CD4-positive, alpha-beta T cell treated with Interleukin-17A for 1 hour (primary cell): Measurements from ENCODE around the gene KCNH4.
A peak's percentile ranks its signal among the peaks of the same experiment; 100 is the strongest.
"Not testable (repeated sequence)": the region's sequence is repeated elsewhere in the genome, so short reads cannot be mapped to it uniquely, and the experiment has no call there.

Source experiments
- DNase-seq: peaks from one replicate; pipeline ENCODE4 v3.0.0-alpha.2; 2020

The KCNH4 gene

GRCh38 chr17:42193969-42194899 lies 13.3 kb upstream of the KCNH4 start, which contains the start of gene GHDC:
Gene GHDC (minus strand): TSS chr17:42194494. CDS start chr17:42193581, 913 bp downstream.
- peak; percentile 84 for DNase-seq

GRCh38 chr17:42193216-42193968 lies 12.4 kb upstream of the KCNH4 start:
- no peak for DNase-seq

GRCh38 chr17:42192189-42193126 lies 11.5 kb upstream of the KCNH4 start:
- DNase-seq = no peak

GRCh38 chr17:42191275-42191608 lies 10.3 kb upstream of the KCNH4 start:
- DNase-seq = no peak

GRCh38 chr17:42190491-42191274 lies 9.7 kb upstream of the KCNH4 start:
- no peak for DNase-seq

- DNase-seq = no peak
Observed at GRCh38 chr17:42189651-42189965, 8.7 kb upstream of the KCNH4 start.

- DNase-seq = no peak
Observed at GRCh38 chr17:42188749-42189650, 8.1 kb upstream of the KCNH4 start.

GRCh38 chr17:42187833-42188232 lies 6.9 kb upstream of the KCNH4 start:
- no peak for DNase-seq

- not testable (repeated sequence) for DNase-seq
Observed at GRCh38 chr17:42186191-42186590, 5.2 kb upstream of the KCNH4 start.

GRCh38 chr17:42185621-42185930 lies 4.6 kb upstream of the KCNH4 start:
- no peak for DNase-seq

GRCh38 chr17:42184713-42185620 lies 4.0 kb upstream of the KCNH4 start, which contains the start of gene HCRT:
Gene HCRT (minus strand): TSS chr17:42185452. CDS start chr17:42185365, 87 bp downstream.
- peak; percentile 11 for DNase-seq

- DNase-seq = peak; percentile 81
Observed at GRCh38 chr17:42183741-42184711, 3.1 kb upstream of the KCNH4 start.

GRCh38 chr17:42182927-42183734 lies 2.2 kb upstream of the KCNH4 start:
- no peak for DNase-seq

GRCh38 chr17:42181851-42182207 lies 887 bp upstream of the KCNH4 start:
- DNase-seq = no peak

- no peak for DNase-seq
Observed at GRCh38 chr17:42180411-42180921, 476 bp downstream of the KCNH4 start.

GRCh38 chr17:42179911-42180410 lies 981 bp downstream of the KCNH4 start:
- DNase-seq = peak; percentile 24

GRCh38 chr17:42179335-42179734 lies 1.6 kb downstream of the KCNH4 start:
- no peak for DNase-seq
